ENCODE results near the gene RINT1. TPM values are rescaled to one million over a fixed set of nuclear protein-coding genes. Genes with fewer than 3 reads are reported as not detected.
"Not testable (repeated sequence)": the region's sequence is repeated elsewhere in the genome, so short reads cannot be mapped to it uniquely, and the experiment has no call there.

Gene RINT1
- polyA plus RNA-seq, 6 donors from 2014 or later = 9.0 to 35.4 (median 14.9) TPM

- Mint-ChIP-seq H3K9me3 (no peaks in the 10 kb centered on the region), H3K27ac (no peak overlapping the region), H3K4me3 (no peak overlapping the region), H3K36me3 (no peaks in the 10 kb centered on the region), H3K4me1 (peaks cover 10 to 29% (median 22%) of the 10 kb centered on the region in 3 donors), H3K27me3 (no peaks in the 10 kb centered on the region)
- ATAC-seq (ENCODE audit: low read depth in 2 of 2) (no peak), DNase-seq (no peak)
Observed at GRCh38 chr7:105590793-105591192, 58.8 kb downstream of the RINT1 start.

GRCh38 chr7:105591522-105591921 is 59.5 kb downstream of the RINT1 start:
- Mint-ChIP-seq H3K4me3 (no peak overlapping the region), H3K27ac (peak overlapping the region in 2 of 6 donors; percentile 26 to 61), H3K9me3 (no peaks in the 10 kb centered on the region), H3K36me3 (no peaks in the 10 kb centered on the region), H3K27me3 (no peaks in the 10 kb centered on the region), H3K4me1 (peaks cover 10 to 29% (median 16%) of the 10 kb centered on the region in 3 donors)
- no peak for ATAC-seq (ENCODE audit: low read depth in 2 of 2)
- no peak for DNase-seq

GRCh38 chr7:105594034-105594433 is 62.0 kb downstream of the RINT1 start:
- peak overlapping the region in 2 of 6 donors; percentile 82 to 89 for H3K27ac Mint-ChIP-seq
- ATAC-seq (ENCODE audit: low read depth in 2 of 2) (no peak), DNase-seq (no peak)

GRCh38 chr7:105596866-105597265 is 64.9 kb downstream of the RINT1 start:
- Mint-ChIP-seq H3K36me3 (peaks cover 0 to 5% of the 10 kb centered on the region in 2 donors), H3K9me3 (no peaks in the 10 kb centered on the region), H3K4me3 (no peak overlapping the region), H3K27ac (no peak overlapping the region), H3K27me3 (peaks cover 0 to 10% (median 8%) of the 10 kb centered on the region in 3 donors), H3K4me1 (no peaks in the 10 kb centered on the region)
- DNase-seq (no peak), ATAC-seq (ENCODE audit: low read depth in 2 of 2) (no peak)

More at GRCh38 chr7:105594034-105594433, 62.0 kb downstream of the RINT1 start:
- no peaks in the 10 kb centered on the region for H3K9me3 Mint-ChIP-seq
- peaks cover 0 to 6% (median 5%) of the 10 kb centered on the region in 3 donors for H3K4me1 Mint-ChIP-seq
- H3K4me3 Mint-ChIP-seq = peak overlapping the region in 1 of 8 donors; percentile 42
- no peaks in the 10 kb centered on the region for H3K36me3 Mint-ChIP-seq
- peaks cover 0 to 8% (median 6%) of the 10 kb centered on the region in 3 donors for H3K27me3 Mint-ChIP-seq

- H3K36me3 Mint-ChIP-seq; H3K4me3 Mint-ChIP-seq; H3K4me1 Mint-ChIP-seq; ATAC-seq (ENCODE audit: low read depth in 2 of 2); DNase-seq; H3K27ac Mint-ChIP-seq; H3K9me3 Mint-ChIP-seq: not testable (repeated sequence)
- peaks cover 0 to 10% (median 8%) of the 10 kb centered on the region in 3 donors for H3K27me3 Mint-ChIP-seq
Observed at GRCh38 chr7:105599080-105599479, 67.1 kb downstream of the RINT1 start.

GRCh38 chr7:105599551-105599950 is 67.5 kb downstream of the RINT1 start:
- Mint-ChIP-seq H3K9me3 (no peaks in the 10 kb centered on the region), H3K4me3 (no peak overlapping the region), H3K27ac (peak overlapping the region in 1 of 6 donors; percentile 50), H3K27me3 (peaks cover 0 to 10% (median 8%) of the 10 kb centered on the region in 3 donors), H3K36me3 (peaks cover 0 to 5% of the 10 kb centered on the region in 2 donors), H3K4me1 (no peaks in the 10 kb centered on the region)
- ATAC-seq (ENCODE audit: low read depth in 2 of 2) (no peak), DNase-seq (no peak)

GRCh38 chr7:105600720-105601550 is 68.9 kb downstream of the RINT1 start:
- ATAC-seq (ENCODE audit: low read depth in 2 of 2) (no peak), DNase-seq (no peak)
- Mint-ChIP-seq H3K4me3 (no peak overlapping the region), H3K36me3 (peaks cover 0 to 5% of the 10 kb centered on the region in 2 donors), H3K27me3 (peaks cover 0 to 10% (median 8%) of the 10 kb centered on the region in 3 donors), H3K9me3 (no peaks in the 10 kb centered on the region), H3K27ac (no peak overlapping the region), H3K4me1 (no peaks in the 10 kb centered on the region)

- H3K27ac Mint-ChIP-seq = peak overlapping the region in 1 of 6 donors; percentile 16
- H3K4me1 Mint-ChIP-seq = no peaks in the 10 kb centered on the region
- DNase-seq (no peak), ATAC-seq (ENCODE audit: low read depth in 2 of 2) (no peak)
- no peaks in the 10 kb centered on the region for H3K9me3 Mint-ChIP-seq
- no peak overlapping the region for H3K4me3 Mint-ChIP-seq
- peaks cover 0 to 5% of the 10 kb centered on the region in 2 donors for H3K36me3 Mint-ChIP-seq
- H3K27me3 Mint-ChIP-seq = peaks cover 0 to 4% (median 0%) of the 10 kb centered on the region in 3 donors
Observed at GRCh38 chr7:105602325-105603305, 70.6 kb downstream of the RINT1 start.

GRCh38 chr7:105610165-105610930 is 78.3 kb downstream of the RINT1 start:
- Mint-ChIP-seq H3K27me3 (no peaks in the 10 kb centered on the region), H3K27ac (no peak overlapping the region), H3K9me3 (no peaks in the 10 kb centered on the region)

GRCh38 chr7:105611856-105612775 is 80.1 kb downstream of the RINT1 start:
- no peak overlapping the region for H3K4me3 Mint-ChIP-seq
- ATAC-seq (ENCODE audit: low read depth in 2 of 2) = no peak
- peak overlapping the region in 1 of 6 donors; percentile 74 for H3K27ac Mint-ChIP-seq
- H3K9me3 Mint-ChIP-seq = no peaks in the 10 kb centered on the region
- DNase-seq = no peak
- H3K27me3 Mint-ChIP-seq = no peaks in the 10 kb centered on the region
- no peaks in the 10 kb centered on the region for H3K4me1 Mint-ChIP-seq
- H3K36me3 Mint-ChIP-seq = peaks cover 7 to 12% of the 10 kb centered on the region in 2 donors

More at GRCh38 chr7:105610165-105610930, 78.3 kb downstream of the RINT1 start:
- no peak for ATAC-seq (ENCODE audit: low read depth in 2 of 2)
- Mint-ChIP-seq H3K4me3 (peak overlapping the region in 1 of 8 donors; percentile 22), H3K36me3 (peaks cover 7 to 12% of the 10 kb centered on the region in 2 donors), H3K4me1 (no peaks in the 10 kb centered on the region)
- no peak for DNase-seq

GRCh38 chr7:105612806-105613205 is 80.8 kb downstream of the RINT1 start:
- Mint-ChIP-seq H3K4me3 (no peak overlapping the region), H3K4me1 (no peaks in the 10 kb centered on the region), H3K36me3 (peaks cover 7 to 12% of the 10 kb centered on the region in 2 donors), H3K27ac (peak overlapping the region in 2 of 6 donors; percentile 33 to 74), H3K9me3 (no peaks in the 10 kb centered on the region), H3K27me3 (no peaks in the 10 kb centered on the region)
- DNase-seq (no peak), ATAC-seq (ENCODE audit: low read depth in 2 of 2) (no peak)
